ENCODE data around the gene NR3C2.

- TF ChIP-seq CTCF (IDR thresholded peaks at IDR 0.05) (no peak), PBX3 (IDR thresholded peaks at IDR 0.05) (no peak)
These were observed 225.9 kb downstream of the NR3C2 start for GRCh38 chr4:148216321-148216720.

All from SK-N-SH (cell line).